Measurements from ENCODE around the gene COL4A2.

The COL4A2 gene

DNA sequence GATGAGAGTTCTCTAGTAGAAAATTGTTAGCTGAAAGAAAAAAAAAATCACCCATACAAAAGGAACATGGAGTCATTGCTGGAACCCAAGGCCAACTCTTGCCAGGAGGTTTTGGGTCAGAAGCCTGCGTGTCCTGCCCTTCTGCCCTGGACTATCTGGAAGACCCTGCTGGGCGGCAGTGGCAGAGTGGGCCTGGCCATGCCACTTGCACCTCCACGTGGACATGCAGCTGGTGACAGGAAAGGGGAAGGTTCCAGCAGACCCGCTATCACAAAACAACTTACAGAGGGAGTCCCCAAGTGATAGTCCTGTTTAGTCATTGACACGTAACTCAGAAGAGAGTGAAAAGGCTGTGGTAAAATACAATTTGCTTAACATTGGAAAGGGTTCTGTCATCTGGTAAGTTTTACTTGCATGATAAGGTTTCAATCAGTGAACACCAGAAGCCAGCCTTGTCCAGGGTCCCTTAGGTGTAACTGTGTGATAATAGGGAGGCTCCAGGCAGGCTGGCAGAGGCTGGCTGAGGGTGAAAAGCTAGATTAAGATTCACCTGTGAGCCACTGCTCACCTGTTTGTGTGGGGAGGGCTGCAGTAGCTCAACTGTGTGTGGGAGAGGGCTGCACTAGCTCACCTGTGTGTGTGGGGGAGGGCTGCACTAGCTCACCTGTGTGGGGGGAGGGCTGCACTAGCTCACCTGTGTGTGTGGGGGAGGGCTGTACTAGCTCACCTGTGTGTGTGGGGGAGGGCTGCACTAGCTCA, 47.8 kb downstream of the COL4A2 start:
- H3K4me3 ChIP-seq (ENCODE audit: low read depth, low read length), result no peak overlapping the region
- TF ChIP-seq, protein P1, sequence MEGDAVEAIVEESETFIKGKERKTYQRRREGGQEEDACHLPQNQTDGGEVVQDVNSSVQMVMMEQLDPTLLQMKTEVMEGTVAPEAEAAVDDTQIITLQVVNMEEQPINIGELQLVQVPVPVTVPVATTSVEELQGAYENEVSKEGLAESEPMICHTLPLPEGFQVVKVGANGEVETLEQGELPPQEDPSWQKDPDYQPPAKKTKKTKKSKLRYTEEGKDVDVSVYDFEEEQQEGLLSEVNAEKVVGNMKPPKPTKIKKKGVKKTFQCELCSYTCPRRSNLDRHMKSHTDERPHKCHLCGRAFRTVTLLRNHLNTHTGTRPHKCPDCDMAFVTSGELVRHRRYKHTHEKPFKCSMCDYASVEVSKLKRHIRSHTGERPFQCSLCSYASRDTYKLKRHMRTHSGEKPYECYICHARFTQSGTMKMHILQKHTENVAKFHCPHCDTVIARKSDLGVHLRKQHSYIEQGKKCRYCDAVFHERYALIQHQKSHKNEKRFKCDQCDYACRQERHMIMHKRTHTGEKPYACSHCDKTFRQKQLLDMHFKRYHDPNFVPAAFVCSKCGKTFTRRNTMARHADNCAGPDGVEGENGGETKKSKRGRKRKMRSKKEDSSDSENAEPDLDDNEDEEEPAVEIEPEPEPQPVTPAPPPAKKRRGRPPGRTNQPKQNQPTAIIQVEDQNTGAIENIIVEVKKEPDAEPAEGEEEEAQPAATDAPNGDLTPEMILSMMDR (IDR thresholded peaks at IDR 0.05; ENCODE audit: borderline replicate concordance, insufficient read depth, low read depth, low read length), result no peak

DNA sequence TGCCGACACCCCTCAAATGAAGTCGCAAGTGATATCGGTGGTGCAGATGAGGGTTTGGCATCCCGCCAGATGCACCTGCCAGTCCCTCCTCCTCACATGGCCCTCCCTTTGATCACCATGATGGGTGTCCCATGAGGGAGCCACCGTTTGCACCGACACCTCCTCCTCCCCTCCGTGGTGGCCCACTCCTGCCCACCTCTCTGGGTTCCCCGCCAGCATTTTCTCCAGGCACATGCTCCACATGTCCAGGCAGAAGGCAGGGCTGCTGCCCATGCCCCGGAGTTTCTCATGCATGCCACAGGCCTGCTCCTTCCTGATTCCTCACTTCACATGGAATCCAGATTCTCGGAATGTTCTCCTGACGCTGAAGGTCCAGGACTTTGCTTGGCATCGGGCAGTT, 49.3 kb downstream of the COL4A2 start:
- H3K4me3 ChIP-seq (ENCODE audit: low read depth, low read length), result no peak overlapping the region
- TF ChIP-seq, protein P1 (IDR thresholded peaks at IDR 0.05; ENCODE audit: borderline replicate concordance, insufficient read depth, low read depth, low read length), result no peak

GRCh38 chr13:110358381-110358780, 51.3 kb downstream of the COL4A2 start:
- TF ChIP-seq, protein P1 (IDR thresholded peaks at IDR 0.05; ENCODE audit: borderline replicate concordance, insufficient read depth, low read depth, low read length), result no peak
- no peak overlapping the region for H3K4me3 ChIP-seq (ENCODE audit: low read depth, low read length)

GRCh38 chr13:110359840-110360301, 52.8 kb downstream of the COL4A2 start:
- H3K4me3 ChIP-seq (ENCODE audit: low read depth, low read length), result no peak overlapping the region
- TF ChIP-seq, protein P1 (IDR thresholded peaks at IDR 0.05; ENCODE audit: borderline replicate concordance, insufficient read depth, low read depth, low read length), result no peak

DNA sequence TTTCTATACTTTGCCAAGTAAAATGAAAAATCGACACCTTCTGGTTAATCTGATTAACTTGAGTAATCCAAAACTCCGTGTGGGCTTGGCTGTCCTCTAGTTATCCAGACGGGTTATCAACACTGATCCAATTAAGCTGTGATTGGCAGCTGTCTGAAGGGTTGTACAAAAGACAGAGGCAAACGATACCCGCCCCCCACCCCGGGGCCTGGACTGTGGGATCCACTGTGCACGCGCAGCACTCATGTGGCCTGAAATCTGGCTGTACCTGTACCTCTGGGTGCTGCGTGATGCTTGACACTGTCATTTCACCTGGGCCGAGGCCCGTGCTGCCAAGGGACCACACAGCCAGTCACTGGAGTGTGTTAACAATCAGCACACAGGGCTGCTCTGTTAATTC, 53.5 kb downstream of the COL4A2 start:
- TF ChIP-seq, protein P1 (IDR thresholded peaks at IDR 0.05; ENCODE audit: borderline replicate concordance, insufficient read depth, low read depth, low read length), result no peak
- H3K4me3 ChIP-seq (ENCODE audit: low read depth, low read length), result no peak overlapping the region

DNA sequence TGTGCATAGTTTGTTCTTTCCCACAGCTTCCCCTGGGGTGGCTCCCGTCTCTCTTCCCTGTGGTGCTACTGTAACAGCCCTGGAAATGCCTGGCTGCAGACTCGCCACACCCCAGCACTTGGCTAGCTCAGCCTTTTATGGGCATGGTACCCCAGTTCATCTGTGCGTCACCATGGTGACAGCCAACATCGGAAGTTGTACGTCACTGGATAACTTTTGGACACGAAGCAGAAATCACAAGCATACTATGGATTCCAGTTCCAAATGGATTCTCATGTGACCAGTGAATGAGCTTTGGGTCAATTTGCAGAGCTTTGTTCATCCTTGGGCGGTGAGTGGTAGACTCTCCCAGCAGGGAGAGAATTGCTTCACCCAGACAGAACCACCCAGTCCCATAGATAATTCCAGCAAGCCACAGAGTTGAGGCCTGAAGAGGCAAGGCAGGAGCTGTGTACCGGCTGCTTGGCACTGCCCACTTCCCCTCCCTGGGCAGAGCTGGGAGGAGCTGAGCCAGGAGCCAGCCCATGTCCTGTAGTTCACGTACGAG, 54.4 kb downstream of the COL4A2 start:
- TF ChIP-seq, protein P1 (IDR thresholded peaks at IDR 0.05; ENCODE audit: borderline replicate concordance, insufficient read depth, low read depth, low read length), result no peak
- no peak overlapping the region for H3K4me3 ChIP-seq (ENCODE audit: low read depth, low read length)

DNA sequence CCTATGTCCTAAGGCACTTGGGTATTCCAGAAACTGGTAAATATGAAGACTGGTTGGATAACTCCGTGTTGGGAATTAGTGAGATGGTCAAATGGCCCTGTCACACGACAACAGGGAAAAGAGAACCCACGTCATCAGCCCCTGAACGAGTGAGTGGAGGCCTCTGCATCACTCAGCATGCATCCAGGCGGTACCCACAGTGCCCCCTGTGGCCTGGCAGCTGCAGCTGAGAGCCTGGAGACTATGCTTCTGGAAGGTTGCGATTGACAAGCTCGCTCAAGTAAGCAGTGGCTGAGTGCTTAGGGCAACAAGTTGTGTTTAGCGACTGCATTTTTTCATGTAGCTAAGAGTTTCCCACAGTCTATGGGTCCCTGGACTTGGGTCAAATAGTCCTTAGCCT, 55.9 kb downstream of the COL4A2 start:
- no peak overlapping the region for H3K4me3 ChIP-seq (ENCODE audit: low read depth, low read length)
- TF ChIP-seq, protein P1 (IDR thresholded peaks at IDR 0.05; ENCODE audit: borderline replicate concordance, insufficient read depth, low read depth, low read length), result peak; percentile 35
